Endometrial microvascular endothelial cells (primary cell): ENCODE data around the gene FAM47C. TPM values are rescaled to one million over a fixed set of nuclear protein-coding genes. Genes with fewer than 3 reads are reported as not detected.
"Not testable (repeated sequence)": the region's sequence is repeated elsewhere in the genome, so short reads cannot be mapped to it uniquely, and the experiment has no call there.

ENCODE experiments used
- in situ Hi-C: cut with HindIII; loops from 2 replicates; pipeline ENCODE4 v1.10.0; 2017; ENCODE audit warnings: low sequenced_read_pairs, low pct_unique_long_range_greater_than_20kb; ENCODE audit errors: inconsistent ontology term
- total RNA-seq: library from RNA; depleted of rRNA; stranded (reverse); fragments of >200 nt; gene quantifications from one replicate; pipeline ENCODE4 v1.2.3, GENCODE V29; 2015; ENCODE audit errors: inconsistent ontology term

Gene FAM47C
- not detected for total RNA-seq

DNA sequence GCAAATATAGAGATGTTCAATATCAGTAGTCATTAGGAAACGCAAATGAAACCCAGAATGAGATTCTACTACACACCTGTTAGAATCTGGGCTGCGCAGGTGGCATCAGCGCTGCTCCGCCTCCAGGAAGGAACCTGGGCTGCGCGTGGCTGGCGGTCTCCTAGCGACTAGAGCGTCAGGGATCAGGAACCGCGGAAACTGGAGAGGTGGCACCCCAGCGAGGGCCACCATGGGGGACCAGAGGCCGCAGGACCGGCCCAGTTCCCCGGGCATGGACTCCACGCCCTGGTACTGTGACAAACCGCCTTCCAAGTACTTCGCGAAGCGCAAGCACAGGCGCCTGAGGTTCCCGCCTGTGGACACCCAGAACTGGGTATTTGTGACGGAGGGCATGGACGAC, at the start of gene FAM47C:
TSS of gene FAM47C (plus strand) at position 185 of the 400 bp plus-strand sequence. CDS start at position 230, 45 bp downstream.
- in situ Hi-C loops = not testable (repeated sequence)

DNA sequence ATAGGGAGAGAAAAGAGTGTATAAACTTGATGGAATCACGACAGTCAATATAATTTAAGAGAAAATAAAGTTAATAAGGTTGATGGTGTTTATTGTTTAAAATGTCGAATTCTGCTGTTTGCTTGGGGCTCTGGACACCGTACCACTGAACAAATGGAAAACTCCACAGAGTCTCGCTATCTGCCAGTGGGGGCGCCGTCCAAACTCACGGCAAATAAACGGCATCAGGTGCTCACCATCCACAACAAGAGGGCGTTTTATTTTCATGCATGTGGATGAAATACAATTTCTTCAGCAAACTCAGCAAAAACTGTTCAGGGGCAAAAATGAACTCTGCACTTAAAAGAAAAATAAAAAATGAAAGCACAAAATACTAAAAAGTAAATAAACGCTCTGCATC, 46.6 kb upstream of the FAM47C start:
- in situ Hi-C loops = no loop called here

DNA sequence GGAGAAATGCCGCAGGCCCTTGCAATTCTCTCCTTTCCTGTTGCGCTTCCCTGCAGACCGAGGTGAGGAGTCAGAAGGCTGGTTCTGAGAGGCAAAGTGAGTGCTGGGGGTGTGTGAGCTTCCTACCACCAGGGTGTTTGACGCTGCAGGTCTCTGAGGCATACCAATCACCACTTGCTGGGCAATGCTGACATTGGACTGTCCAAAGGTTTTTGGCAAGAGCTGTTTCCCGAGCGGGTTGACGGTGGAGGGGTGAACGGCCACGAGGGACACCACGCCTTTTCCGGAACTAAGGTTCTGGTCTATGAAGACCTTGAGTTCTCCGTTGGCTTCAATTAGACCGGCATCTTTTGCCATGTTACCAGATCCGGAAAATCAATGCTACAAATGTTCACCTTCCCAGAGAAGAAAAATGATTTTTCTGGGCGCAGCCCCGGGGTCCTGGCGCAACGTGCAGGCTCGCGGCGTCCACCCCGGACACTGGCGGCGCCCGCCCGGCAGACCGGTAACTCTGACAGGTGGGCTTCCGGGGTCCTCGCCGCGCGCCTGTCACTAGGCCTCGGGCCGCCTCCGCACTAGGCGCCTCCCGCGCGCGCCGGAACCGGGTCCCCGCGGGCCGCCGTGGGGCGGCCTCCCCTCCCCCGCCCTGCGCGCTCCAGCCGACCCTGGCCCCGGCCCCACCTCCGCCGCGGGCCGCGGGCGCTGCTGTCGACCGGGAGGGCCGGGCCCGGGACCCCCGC, 44.9 kb upstream of the FAM47C start:
- in situ Hi-C loops = no loop called here

DNA sequence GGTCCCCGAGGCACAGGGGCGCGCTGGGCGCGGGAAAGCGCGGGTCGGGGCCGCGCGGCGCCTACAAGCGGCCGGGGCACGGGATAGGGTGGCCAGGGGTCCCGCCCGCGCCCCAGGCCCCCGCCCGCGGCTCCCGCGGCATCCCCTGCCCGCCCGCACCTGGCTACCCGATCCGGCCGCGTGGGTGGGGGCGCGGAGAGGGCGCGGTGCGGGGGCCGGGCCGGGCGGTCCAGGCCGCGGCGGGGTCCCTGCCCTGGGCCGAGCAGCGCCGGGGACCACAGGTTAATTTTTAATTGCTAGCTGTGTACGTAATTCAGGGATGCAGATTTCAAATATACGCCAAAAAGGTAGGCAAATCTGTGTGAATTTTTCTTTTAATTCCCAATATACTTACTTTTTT, 44.3 kb upstream of the FAM47C start:
- in situ Hi-C loops = no loop called here

DNA sequence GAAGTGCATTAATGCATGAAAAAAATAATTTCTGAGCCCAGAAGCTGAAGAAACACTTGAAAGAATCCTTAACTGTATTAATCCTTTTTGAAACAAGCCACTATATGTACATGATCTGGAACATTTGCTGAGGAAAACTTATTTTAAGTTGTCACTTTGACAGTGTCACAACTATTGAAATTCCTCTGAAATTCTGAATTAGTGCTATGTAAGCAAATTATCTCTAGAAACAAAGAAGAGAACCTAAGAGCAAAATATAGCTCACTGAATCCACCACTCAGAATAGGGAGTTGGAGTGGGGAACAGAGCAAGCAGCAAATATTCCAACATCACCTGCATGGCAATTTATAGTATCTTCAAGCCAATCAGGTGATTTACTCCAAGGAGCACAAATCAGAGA, 34.6 kb upstream of the FAM47C start:
- in situ Hi-C loops = no loop called here

DNA sequence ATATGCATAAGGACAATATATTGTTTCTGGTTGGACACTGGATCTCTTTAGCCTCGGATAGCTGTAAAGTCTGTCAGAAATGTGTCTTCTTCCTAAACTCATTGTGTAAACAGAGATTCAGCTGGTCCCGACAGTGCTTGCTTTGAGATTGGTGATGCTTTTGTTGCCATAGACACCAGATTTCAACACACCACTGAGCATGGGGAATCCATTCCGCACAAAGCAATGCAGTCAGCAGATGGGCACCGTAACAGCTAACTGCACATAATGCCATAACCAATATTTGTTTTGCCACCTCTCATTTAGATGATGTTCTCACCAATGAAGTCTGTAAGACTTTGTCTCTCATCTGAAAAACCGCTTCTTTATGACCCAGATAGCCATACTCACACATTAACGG, 33.3 kb upstream of the FAM47C start:
- in situ Hi-C loops = no loop called here

DNA sequence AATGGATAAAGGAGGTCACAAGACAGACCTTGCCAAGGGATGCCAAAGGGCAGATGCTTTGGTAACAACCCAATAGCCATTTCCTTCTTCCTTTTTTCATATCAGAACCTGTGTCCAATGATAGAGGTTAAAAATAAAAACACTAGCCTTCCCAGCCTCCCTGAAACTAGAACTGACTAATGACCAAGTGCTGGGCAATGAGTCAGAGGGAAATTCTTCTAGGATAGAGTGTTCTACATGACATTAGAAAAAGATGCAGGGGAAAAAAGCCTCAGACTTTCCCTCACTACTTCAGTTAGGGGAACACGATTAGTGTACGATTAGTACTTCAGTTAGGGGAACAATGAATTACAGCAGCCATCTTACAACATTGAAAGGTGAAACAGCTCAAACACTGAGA, 29.3 kb upstream of the FAM47C start:
- in situ Hi-C loops = no loop called here

DNA sequence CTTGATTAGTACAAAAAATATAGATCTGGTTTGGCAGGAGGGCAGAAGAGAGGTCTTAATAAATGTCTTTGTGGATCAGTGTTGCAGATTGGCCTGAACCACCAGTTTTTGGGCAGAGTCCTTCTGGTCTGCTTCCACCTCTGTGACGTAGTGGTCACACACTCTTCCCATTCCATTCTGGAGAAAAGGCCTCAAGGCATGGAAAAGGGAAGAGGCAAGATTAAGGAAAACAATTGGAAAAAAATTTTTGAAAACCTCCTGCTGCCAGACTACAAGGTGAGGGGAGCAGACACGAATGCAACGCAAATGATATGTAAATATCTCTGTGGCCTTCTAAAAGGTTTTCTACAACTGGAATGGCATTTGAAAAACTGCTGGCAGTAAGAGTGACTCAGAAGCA, 24.3 kb upstream of the FAM47C start:
- in situ Hi-C loops = no loop called here

DNA sequence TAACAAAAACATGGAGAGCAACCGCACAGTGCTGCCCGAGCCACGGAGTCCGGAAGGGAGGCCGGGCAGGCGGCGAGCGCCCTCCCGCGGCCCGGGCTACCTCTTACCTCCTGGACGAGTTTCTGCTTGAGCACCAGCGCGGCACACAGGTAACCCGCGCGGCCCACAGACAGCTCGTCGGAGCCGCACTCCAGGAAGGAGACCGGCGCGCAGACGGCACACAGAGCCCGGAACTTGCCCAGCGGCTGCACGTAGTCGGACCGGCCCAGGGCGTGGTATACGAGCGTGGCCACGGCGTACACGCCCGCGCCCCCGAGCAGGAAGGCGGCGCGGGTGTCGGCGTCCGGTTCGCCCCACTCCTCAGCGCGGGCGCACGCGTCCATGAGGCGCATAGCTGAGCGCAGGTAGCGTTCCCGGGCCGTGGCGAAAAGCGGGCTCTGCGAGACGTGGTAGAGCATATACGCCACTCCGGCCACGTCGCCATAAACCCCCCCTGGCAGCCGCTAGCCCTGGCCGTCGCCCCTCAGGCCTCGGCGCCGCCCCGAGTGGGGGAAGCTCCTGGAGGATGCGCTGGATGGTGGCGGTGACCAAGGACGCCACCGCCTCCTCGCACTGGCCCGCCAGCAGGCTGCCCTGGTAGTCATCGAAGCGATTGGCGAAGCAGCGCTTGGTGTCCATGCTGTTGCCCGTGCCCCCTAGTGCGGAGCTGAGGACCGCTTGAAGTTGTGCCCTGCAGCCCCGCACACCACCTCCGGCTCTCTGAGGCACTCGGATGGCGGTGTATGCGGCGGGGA, 22.6 kb upstream of the FAM47C start:
- in situ Hi-C loops = not testable (repeated sequence)

DNA sequence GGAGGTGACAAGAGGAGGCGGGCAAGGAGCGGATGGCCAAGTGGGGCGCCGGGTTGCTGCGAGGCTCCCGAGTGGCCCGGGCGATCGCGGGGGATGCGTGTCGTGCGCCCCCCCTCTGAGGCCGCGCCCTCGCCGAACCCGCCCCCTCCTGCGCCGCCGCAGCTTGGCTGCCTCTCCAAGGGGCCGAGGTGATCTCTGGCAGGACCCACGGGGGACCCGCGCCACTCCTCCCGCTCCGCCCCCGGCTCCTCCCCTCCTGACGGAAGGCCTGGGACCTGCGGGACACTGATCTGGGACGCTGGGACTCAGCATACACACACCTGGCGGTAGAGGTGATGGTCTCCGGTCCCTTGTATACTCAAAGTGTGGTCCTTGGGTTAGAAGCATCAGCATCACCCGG, 21.9 kb upstream of the FAM47C start:
- in situ Hi-C loops = no loop called here

DNA sequence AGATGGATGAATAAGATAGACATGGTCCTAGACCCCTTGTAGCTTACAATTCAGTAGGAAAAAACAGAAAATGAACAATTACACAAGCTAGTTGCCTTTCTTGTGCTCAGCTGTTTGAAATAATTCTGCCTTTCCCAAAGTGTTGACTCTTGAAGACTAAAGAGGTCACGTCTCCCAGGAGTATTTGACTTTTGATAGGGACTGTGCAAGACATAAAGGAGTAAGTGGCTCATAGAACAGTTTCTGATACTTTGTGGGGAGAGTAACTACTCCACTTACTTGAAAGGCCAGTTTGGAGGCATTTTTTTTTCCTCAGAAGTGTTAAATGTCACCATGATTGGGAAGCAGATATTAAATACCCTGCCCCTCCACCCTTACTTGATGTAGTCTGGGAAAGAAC, 21.0 kb upstream of the FAM47C start:
- in situ Hi-C loops = not testable (repeated sequence)

DNA sequence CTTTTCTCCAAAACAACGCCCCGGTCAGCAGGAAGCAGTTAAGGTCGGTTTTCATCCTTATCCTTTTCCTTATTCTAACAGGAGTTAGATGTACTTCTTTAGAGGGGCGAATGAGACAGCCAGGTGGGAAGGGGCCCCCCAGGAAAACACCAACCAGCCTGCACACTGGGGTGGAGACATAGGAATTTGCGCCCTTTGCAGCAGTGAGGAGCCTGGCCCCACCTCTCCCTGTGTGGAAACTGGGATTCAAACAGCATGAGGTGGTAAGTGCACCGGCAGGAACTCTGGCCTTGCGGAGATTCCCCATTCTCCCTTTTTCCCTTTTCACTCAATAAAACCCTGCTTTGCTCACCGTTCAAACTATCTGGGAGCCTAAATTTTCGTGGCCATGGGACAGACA, 8.0 kb upstream of the FAM47C start:
- in situ Hi-C loops = no loop called here

DNA sequence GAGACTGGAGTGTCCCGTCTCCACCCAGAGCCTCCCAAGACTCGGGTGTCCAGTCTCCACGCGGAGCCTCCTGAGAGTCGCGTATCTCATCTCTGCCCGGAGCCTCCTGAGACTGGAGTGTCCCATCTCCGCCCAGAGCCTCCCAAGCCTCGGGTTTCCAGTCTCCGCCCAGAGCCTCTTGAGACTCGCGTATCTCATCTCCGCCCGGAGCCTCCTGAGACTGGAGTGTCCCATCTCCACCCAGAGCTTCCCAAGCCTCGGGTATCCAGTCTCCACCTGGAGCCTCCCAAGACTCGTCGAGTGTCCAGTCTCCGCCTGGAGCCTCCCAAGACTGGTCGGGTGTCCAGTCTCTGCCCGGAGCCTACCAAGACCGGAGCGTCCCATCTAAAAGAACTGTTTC, 2.3 kb downstream of the FAM47C start:
- in situ Hi-C loops = no loop called here

DNA sequence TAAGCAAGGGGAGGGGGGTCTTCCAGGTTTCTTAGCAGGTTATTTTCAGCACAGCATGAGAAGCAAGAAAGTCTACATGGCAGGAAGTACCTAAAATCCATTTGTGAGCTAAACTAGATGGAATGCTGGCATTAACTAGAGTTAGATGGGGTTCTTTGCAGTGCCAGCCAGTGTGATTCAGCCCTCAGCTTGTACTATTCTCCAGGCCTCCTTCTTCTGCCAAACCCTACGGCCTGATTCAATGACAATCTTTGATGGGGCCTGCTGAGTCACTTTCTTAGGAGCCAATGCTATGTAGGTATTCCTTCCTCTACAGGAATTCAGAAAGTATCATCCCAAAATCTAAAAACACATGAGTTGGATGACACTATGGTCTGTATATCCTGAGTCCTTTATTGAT, 26.1 kb downstream of the FAM47C start:
- in situ Hi-C loops = not testable (repeated sequence)

DNA sequence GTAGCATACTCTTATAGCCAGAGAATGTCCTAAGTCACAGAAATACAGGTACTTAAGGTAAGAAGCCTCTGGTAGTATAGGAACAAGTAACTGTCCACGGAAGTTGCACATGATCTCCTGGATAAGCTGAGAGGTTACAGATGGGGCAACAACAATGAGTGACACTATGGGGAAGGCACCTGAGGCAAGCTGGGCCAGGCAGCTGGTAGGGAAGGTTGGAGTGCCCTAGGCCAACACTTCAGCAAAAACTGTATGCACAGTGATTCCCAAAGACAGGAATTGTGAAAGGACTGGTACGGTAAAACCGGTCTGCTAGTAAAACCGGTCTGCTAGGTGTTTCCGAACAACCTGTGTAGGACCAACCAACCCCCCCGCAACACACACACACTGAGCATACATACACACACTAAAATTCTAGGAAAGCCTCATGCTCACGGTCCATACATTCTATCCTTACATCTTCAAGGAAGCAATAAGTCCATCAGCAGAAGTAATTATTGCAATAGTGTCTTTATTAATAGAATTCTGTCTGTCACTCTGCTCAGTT, 28.6 kb downstream of the FAM47C start:
- in situ Hi-C loops = not testable (repeated sequence)

DNA sequence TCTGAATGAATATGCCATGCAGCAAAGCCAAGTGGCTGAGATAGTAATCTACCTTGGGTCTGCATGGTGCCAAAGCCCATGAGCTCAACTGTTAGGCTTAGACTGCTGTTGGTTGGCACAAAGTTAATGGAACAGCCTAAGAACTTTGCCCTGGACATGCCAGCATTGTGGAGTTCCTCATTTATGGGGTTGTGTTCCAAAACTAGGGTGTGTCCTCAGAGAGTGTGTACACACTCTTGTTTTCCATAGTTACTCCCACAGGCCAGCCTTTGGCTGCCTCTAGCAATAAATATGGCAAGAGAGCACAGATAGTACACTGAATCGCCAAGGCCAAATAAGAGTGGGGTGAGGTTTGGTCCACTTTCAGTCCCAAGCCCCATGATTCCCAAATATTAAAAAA, 30.6 kb downstream of the FAM47C start:
- in situ Hi-C loops = not testable (repeated sequence)

DNA sequence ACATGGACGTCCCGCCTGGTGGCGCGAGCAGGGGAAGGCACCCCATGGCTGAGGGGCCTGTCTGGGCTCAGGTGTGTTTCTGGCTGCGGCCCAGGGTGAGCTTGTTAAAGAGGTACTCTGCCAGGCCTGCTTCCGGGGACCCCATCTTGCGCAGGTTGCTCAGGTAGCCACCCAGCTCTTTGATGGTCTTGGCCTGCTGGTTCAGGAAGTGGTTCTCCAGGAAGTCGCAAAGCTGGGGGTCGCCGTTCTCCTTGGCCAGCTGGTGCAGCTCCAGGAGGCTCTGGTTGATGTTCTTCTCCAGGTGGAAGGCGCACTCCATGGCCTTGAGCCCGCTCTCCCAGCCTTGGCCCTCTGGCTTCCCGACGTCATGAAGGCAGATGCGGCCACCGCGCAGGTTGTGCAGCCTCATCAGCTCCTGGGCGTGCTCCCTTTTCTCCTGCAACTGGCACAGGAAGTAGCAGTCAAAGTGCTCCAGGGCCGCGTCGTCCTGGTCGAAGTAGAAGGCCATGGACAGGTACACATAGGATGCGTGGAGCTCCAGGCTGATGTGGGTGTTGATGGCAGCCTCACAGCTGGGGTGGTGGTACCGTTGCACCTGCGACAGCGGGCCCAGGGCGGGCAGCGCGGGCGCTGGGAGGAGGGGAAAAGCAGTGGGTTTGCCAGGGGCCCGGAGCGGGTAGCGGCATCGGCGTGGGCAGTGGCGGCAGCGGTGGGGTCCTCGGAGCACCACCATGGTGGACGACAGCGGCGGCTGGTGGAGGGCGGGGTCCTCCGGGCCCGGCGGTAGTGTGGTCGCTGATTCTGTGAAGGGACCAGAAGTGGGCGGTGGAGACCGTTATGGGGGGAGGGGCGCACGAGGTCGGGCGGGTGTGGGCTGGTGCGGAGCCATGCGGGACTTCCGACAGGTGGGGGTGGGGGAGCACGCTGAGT, 35.1 kb downstream of the FAM47C start:
- in situ Hi-C loops = not testable (repeated sequence)

DNA sequence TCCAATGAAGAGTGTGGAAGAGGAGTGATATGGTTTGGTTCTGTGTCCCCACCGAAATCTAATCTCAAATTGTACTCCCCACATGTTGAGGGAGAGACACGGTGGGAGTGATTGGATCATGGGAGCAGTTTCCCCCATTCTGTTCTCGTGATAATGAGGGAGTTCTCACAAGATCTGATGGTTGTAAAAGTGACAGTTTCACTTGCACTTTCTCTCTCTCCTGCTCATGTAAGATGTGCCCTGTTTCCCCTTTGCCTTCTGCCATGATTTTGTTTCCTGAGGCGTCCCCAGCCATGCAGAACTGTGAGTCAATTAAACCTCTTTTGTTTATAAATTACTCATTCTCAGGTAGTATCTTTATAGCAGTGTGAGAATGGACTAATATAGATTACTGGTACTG, 39.6 kb downstream of the FAM47C start:
- in situ Hi-C loops = no loop called here

DNA sequence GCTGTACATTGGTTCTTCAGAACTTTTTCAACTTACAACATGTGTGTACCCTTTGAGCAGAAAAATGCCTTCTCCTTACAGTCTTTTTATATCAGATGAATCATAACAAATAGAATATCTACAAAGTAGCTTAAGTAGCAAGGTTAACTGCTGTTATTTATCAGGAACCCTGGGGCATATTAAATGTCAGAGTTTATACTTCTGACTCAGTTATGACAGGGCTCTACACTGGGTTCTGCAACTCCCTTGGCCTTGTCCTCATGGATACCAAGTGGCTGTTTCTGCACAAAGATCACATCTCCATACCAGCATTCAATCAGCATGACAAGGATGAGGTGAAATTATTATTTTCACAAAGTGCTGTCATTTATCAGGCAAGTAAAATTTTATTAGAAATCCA, 49.4 kb downstream of the FAM47C start:
- in situ Hi-C loops = not testable (repeated sequence)
